Keratinocyte (primary cell): ENCODE data around the gene IGFBP5. TPM values are rescaled to one million over a fixed set of nuclear protein-coding genes. Genes with fewer than 3 reads are reported as not detected.

ENCODE experiments used
- DNase-seq: peaks from one replicate; pipeline ENCODE4 v3.0.0-alpha.2; 2011; ENCODE audit warnings: low read depth, missing footprints, low spot score
- FAIRE-seq: peaks from 2 replicates; lab custom pipeline; 2011; peaks lifted over from hg19 to GRCh38; lab: Jason Lieb, UNC
- H2AFZ ChIP-seq: 2 replicates; pipeline ENCODE4 v1.6.0; 2012; ENCODE audit warnings: low read length, control low read depth, inconsistent platforms; ENCODE audit not compliant: control insufficient read depth
- H3K27ac ChIP-seq: 2 replicates; pipeline ENCODE4 v1.5.1; 2011; ENCODE audit warnings: low read length; ENCODE audit not compliant: control insufficient read depth, insufficient read depth
- H3K27me3 ChIP-seq: 3 replicates; pipeline ENCODE4 v1.6.0; 2011; ENCODE audit warnings: low read length; ENCODE audit not compliant: control insufficient read depth, insufficient read depth; ENCODE audit errors: extremely low read depth
- H3K36me3 ChIP-seq, 2 experiments: 2 replicates in 1 of 2; 3 replicates in 1 of 2; pipeline ENCODE4 v1.5.1; 2011; ENCODE audit warnings: low read length in 2 of 2, mild to moderate bottlenecking in 1 of 2; ENCODE audit not compliant: control insufficient read depth in 2 of 2, insufficient read depth in 2 of 2; ENCODE audit errors: extremely low read depth in 1 of 2
- H3K4me1 ChIP-seq: 3 replicates; pipeline ENCODE4 v1.5.1; 2011; ENCODE audit warnings: low read length; ENCODE audit not compliant: control insufficient read depth, insufficient read depth; ENCODE audit errors: extremely low read depth
- H3K4me2 ChIP-seq: 3 replicates; pipeline ENCODE4 v1.6.0; 2011; ENCODE audit warnings: low read depth, low read length; ENCODE audit not compliant: control insufficient read depth, insufficient read depth; ENCODE audit errors: extremely low read depth
- H3K4me3 ChIP-seq, 3 experiments: fragments of 200-600 bp in 1 of 3; sonication (generic) in 1 of 3; 2 replicates in 2 of 3; 3 replicates in 1 of 3; pipeline ENCODE4 v1.5.1; 2011 to 2016; ENCODE audit warnings: low read length in 3 of 3, mild to moderate bottlenecking in 3 of 3, control low read depth in 2 of 3, inconsistent platforms in 1 of 3, low read depth in 1 of 3, mixed read lengths in 1 of 3, mixed run types in 1 of 3, moderate library complexity in 1 of 3; ENCODE audit not compliant: control insufficient read depth in 2 of 3, insufficient read depth in 2 of 3; ENCODE audit errors: extremely low read depth in 1 of 3
- H3K79me2 ChIP-seq: 2 replicates; pipeline ENCODE4 v1.6.0; 2012; ENCODE audit warnings: low read length; ENCODE audit not compliant: control insufficient read depth, insufficient read depth
- H3K9ac ChIP-seq: 3 replicates; pipeline ENCODE4 v1.6.0; 2011; ENCODE audit warnings: low read length; ENCODE audit not compliant: control insufficient read depth, insufficient read depth; ENCODE audit errors: extremely low read depth
- H3K9me1 ChIP-seq: 3 replicates; pipeline ENCODE4 v1.6.0; 2011; ENCODE audit warnings: low read length; ENCODE audit not compliant: control insufficient read depth, insufficient read depth; ENCODE audit errors: extremely low read depth
- H3K9me3 ChIP-seq: 2 replicates; pipeline ENCODE4 v1.5.1; 2012; ENCODE audit warnings: low read depth, low read length; ENCODE audit not compliant: control insufficient read depth
- H4K20me1 ChIP-seq: 3 replicates; pipeline ENCODE4 v1.6.0; 2011; ENCODE audit warnings: low read length; ENCODE audit not compliant: control insufficient read depth, insufficient read depth; ENCODE audit errors: extremely low read depth
- CTCF ChIP-seq, 3 experiments: IDR thresholded peaks in 1 of 3; conservative IDR thresholded peaks in 1 of 3; optimal IDR thresholded peaks in 1 of 3; 2 replicates in 2 of 3; 3 replicates in 1 of 3; pipeline versions ENCODE3 to v1.5.1; 2011; ENCODE audit warnings: low read length in 3 of 3, mild to moderate bottlenecking in 3 of 3, moderate library complexity in 2 of 3, control low read depth in 1 of 3, inconsistent platforms in 1 of 3; ENCODE audit not compliant: insufficient read depth in 2 of 3; ENCODE audit errors: extremely low read depth in 1 of 3
- EZH2 ChIP-seq: IDR thresholded peaks from one replicate; pipeline ENCODE4 v1.6.1; 2012; ENCODE audit warnings: inconsistent platforms, mild to moderate bottlenecking, low read length, moderate library complexity
- dilution Hi-C: fragments of 300-500 bp; cut with MboI; formaldehyde crosslinking; loops from one replicate; pipeline ENCODE4 v1.7.0; 2020; ENCODE audit warnings: low sequenced_read_pairs; ENCODE audit not compliant: extremely low pct_ligation_motif_present
- polyA plus RNA-seq, 5 experiments: library from polyadenylated mRNA; depleted of rRNA in 3 of 5; stranded (reverse) in 3 of 5; stranded (forward) in 1 of 5; unstranded in 1 of 5; fragments of >200 nt; gene quantifications; 1 replicate in 1 of 5; 2 replicates in 3 of 5; 3 replicates in 1 of 5; pipeline versions ENCODE4 v1.2.1 to v1.2.3, GENCODE V29; 2011 to 2012; ENCODE audit warnings: missing spikeins in 2 of 5, low read depth in 1 of 5, low replicate concordance in 1 of 5

IGFBP5 gene
- polyA plus RNA-seq, 1 donor (not counting 4 experiments of a cell fraction or from before 2014, with no cell fraction given): 1.1 TPM

- TF ChIP-seq CTCF (optimal IDR thresholded peaks at IDR 0.05 in 1 of 3, IDR thresholded peaks at IDR 0.05 in 1 of 3, conservative IDR thresholded peaks at IDR 0.05 in 1 of 3; ENCODE audit: extremely low read depth in 1 of 3, insufficient read depth in 2 of 3, low read length in 3 of 3): no peak
- no peak for TF ChIP-seq EZH2
- H3K27me3 ChIP-seq: peaks cover 22% of the 10 kb centered on the region
- no peak overlapping the region for H3K4me3 ChIP-seq
- no peak overlapping the region for H3K9ac ChIP-seq
- H3K36me3 ChIP-seq: no peaks in the 10 kb centered on the region
- H3K79me2 ChIP-seq: no peaks in the 10 kb centered on the region
- H3K9me3 ChIP-seq: no peaks in the 10 kb centered on the region
- H3K27ac ChIP-seq: no peak overlapping the region
- no peaks in the 10 kb centered on the region for H4K20me1 ChIP-seq
- DNase-seq (no peak), FAIRE-seq (no peak)
- dilution Hi-C loops: no loop called here
- no peak overlapping the region for H3K4me2 ChIP-seq
- H3K4me1 ChIP-seq: no peaks in the 10 kb centered on the region
- H2AFZ ChIP-seq: no peak overlapping the region
- H3K9me1 ChIP-seq: no peaks in the 10 kb centered on the region
These were observed 22.9 kb downstream of the IGFBP5 start for GRCh38 chr2:216672466-216672865.

DNA sequence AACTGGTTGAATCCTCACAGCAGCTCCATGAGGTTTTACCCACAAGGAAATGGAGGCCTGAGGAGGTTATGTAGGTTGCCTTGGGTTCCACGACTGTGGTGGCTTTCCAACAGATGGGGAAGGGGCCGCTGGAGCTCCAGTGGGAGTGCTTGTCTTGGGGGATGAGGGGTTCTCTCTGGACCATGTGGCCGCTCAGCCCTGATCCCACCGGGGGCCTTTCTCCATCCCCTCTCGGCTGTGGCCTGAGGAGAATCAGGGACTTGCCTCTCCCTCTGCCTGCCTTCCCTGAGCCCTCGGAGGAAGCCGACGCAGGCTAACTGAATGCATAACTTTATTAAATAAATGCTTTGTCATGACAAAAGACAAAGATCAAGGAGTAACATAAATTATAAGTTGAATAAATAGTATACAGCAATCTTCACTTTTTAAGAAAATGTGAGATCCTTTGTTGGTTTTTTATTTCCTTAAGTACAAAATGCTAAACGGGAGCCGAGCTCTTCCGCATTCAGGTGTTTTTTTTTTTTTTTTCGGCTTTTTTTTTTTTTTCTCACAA lies 23.5 kb downstream of the IGFBP5 start:
- H3K9ac ChIP-seq: no peak overlapping the region
- H3K9me3 ChIP-seq: no peaks in the 10 kb centered on the region
- no peaks in the 10 kb centered on the region for H3K79me2 ChIP-seq
- no peak overlapping the region for H3K4me3 ChIP-seq
- TF ChIP-seq CTCF (optimal IDR thresholded peaks at IDR 0.05 in 1 of 3, IDR thresholded peaks at IDR 0.05 in 1 of 3, conservative IDR thresholded peaks at IDR 0.05 in 1 of 3; ENCODE audit: extremely low read depth in 1 of 3, insufficient read depth in 2 of 3, low read length in 3 of 3) (no peak), EZH2 (no peak)
- no peaks in the 10 kb centered on the region for H3K4me1 ChIP-seq
- H3K4me2 ChIP-seq: no peak overlapping the region
- no peak for FAIRE-seq
- H3K27ac ChIP-seq: no peak overlapping the region
- no peaks in the 10 kb centered on the region for H4K20me1 ChIP-seq
- peaks cover 22% of the 10 kb centered on the region for H3K27me3 ChIP-seq
- no peaks in the 10 kb centered on the region for H3K9me1 ChIP-seq
- no peak overlapping the region for H2AFZ ChIP-seq
- no peak for DNase-seq
- no peaks in the 10 kb centered on the region for H3K36me3 ChIP-seq
- dilution Hi-C loops: no loop called here
